Tibial nerve (tissue), 4 donors: ENCODE results near the gene IGSF5.

Experiments
- CTCF ChIP-seq, 5 experiments: fragments of 200-600 bp in 3 of 5; fragments of 450-650 bp in 2 of 5; sonication (generic) in 3 of 5; IDR thresholded peaks; one replicate each; pipeline ENCODE4 v1.5.1; 2016 to 2019; ENCODE audit warnings: antibody characterized with exemption in 5 of 5, mild to moderate bottlenecking in 3 of 5, moderate library complexity in 2 of 5
- EP300 ChIP-seq, 2 donors: sonication (generic); formaldehyde crosslinking; IDR thresholded peaks; one replicate each; pipeline ENCODE4 v1.6.1; 2017; ENCODE audit warnings: antibody characterized with exemption in 2 of 2, mild to moderate bottlenecking in 1 of 2

- TF ChIP-seq EP300 (IDR thresholded peaks at IDR 0.05) (no peak), CTCF (IDR thresholded peaks at IDR 0.05) (no peak)
Observed at GRCh38 chr21:39840373-39841097, 95.6 kb downstream of the IGSF5 start.
